Muscle of arm (tissue), 12 donors: Measurements from ENCODE around the gene MACF1. TPM values are rescaled to one million over a fixed set of nuclear protein-coding genes. Genes with fewer than 3 reads are reported as not detected.
"Not testable (repeated sequence)": the region's sequence is repeated elsewhere in the genome, so short reads cannot be mapped to it uniquely, and the experiment has no call there.

Source experiments
- DNase-seq: peaks from one replicate; pipeline ENCODE4 v3.0.0-alpha.2; 2013
- polyA plus RNA-seq, 12 donors: library from polyadenylated mRNA; unstranded; fragments of 120-200 nt; gene quantifications; one replicate each; pipeline ENCODE4 v1.2.1, GENCODE V29; 2013; ENCODE audit not compliant: insufficient read length in 12 of 12

The MACF1 gene
- polyA plus RNA-seq, 12 donors: 137 to 381 (median 287) TPM

DNA sequence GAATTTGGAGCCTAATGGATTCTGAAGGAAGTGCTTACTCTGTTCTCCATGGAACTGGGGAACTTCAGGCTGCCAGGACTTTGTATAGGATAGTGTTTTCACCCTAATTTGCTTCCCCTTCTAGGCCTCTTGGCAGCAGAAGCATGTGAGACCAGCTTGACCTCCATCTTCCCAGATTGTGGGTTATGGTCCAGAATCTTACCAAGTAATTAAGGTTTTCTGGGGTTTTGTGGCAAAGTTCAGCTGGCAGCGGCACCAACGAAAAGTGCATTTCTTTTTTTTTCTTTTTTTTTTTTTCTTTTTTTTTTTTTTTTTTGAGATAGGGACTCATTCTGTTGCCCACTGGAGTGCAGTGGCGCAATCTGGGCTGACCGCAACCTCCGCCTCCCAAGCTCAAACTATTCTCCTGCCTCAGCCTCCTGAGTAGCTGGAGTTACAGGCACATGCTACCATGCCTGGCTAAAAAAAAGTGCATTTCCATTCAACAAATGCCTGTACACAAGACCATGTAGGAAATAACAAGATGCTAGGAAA, 283.6 kb downstream of the MACF1 start:
- no peak for DNase-seq

DNA sequence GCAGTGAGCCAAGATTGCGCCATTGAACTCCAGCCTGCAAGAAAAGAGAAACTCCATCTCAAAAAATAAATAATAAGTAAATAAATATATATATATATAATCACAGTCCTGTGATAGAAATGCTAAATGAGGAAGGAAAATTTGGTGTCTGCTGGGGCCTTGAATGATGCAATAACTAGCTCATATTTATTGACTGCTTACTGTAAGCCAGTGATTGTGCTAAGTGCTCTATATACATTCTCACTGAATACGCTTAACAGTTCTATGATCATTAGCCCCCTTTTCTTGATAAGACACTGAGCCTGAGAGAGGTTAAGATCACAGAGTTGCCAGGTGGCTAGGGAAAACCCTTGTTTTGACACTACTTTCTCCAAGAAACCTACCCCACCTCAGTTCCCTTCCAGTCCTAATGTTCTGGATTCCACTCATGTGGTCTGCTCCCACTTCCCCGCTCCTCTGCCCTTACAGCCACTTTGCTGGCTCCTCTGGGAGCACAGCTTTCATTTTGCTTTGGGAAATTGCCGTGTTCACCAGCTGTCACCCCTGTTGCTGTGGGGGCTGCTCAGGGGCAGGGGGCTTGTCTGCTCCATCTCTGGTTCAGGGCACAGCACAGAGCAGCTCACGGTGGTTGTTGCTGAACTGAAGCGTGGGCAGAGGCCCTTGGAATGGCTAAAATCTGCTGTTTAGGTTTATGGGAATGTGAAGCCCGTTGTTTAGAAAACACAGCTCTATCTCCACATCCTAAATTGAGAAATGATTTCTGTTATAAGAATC, 284.5 kb downstream of the MACF1 start:
- no peak for DNase-seq

DNA sequence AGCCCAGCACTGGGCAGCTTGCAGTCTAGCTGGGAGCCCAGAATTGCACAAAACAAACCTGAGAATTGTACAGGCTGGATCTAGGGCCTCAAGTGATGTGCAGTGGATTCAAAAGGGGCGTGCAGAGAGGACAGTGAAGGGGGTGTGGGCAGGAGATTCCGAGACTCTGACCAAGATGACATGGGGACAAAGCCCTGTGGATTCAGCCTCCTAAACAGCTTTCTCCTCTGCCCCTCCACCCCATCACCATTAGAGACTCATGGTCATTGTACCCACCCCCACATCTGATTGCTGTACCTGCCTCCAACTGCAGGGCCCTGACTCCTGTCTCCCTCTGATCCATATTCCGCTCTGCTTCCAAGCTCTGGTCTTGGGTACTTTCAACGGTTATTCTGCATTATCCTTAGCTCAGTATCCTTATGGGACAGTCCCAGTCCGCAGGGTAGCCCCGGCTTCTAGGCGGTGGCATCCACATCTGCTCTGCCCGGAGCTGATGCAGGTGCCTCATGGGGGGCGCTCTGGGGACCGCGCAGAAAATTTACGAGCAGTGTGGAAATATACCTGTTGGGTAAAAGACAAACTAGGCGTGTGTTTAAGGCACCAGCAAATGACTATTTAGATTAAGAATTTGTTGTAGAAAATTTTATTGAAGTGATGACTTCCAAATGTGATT, 285.2 kb downstream of the MACF1 start:
- no peak for DNase-seq

DNA sequence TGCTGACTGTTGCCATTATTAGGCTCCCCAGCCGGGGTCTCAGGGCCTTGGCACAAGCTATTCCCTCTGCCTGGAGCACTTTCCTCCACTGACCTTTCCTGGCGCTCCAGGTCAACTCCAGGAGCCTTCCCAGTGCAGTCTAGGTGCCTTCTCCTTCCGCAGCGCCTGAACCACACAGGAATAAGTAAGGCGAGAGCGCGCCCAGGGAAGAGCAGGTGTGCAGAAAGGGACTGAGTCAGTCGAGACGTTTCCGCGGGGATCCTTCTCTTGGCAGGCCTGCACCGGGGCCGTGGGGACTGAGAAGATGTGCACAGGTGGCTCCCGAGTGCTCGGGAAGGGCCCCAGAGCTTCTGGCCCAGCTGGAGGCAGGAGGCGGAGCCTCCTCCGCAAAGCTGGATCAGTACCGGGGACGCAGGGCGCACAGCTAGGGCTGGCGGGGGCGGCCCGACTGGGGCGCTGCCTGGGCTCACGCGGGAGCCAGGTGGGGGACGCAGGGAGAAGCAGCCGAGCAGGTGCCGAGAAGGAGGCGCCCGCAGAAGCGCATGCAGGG, 286.2 kb downstream of the MACF1 start:
- DNase-seq: no peak

DNA sequence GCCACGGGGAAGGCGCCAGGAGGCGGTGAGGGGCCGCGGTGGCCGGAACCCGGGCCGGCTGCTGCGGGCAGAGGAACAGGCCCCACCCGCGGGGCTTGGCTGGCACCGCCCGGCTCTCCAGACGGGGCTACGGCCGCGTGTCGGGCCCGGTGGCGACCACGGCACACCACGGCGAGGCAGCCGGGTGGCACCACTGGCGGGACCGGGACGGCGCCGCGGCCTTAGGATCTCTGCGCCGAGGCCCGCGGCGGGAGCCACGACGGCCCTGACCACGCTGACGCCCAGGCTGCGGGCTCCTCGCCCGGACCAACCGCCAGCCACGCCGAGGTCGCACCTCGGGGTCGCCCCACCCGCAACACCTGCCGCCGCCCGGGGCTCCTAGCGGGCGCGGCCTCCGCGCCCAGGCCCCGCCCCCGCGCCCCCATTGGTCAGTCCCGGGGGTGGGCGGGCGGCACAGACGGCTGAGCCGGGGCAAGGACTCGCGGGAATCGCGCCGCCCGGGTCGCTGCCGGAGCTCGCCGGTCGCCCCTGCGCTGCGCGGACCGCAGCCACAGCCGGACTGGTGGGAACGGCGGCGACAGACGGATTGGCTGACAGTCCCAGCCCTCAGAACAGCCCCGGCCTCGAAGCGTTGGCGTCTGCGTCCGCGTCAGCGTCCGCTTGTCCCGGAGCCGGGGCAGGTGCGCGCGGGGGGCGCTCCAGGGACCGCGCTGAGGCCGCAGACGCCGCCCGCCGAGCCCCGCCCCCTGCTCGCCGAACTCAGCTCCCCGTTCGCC, 286.8 kb downstream of the MACF1 start, which contains the start of gene BMP8A:
Gene BMP8A, plus strand, starts transcription at position 491 of the 776 bp plus-strand sequence. CDS start 356 bp downstream, outside the sequence.
- DNase-seq: no peak

DNA sequence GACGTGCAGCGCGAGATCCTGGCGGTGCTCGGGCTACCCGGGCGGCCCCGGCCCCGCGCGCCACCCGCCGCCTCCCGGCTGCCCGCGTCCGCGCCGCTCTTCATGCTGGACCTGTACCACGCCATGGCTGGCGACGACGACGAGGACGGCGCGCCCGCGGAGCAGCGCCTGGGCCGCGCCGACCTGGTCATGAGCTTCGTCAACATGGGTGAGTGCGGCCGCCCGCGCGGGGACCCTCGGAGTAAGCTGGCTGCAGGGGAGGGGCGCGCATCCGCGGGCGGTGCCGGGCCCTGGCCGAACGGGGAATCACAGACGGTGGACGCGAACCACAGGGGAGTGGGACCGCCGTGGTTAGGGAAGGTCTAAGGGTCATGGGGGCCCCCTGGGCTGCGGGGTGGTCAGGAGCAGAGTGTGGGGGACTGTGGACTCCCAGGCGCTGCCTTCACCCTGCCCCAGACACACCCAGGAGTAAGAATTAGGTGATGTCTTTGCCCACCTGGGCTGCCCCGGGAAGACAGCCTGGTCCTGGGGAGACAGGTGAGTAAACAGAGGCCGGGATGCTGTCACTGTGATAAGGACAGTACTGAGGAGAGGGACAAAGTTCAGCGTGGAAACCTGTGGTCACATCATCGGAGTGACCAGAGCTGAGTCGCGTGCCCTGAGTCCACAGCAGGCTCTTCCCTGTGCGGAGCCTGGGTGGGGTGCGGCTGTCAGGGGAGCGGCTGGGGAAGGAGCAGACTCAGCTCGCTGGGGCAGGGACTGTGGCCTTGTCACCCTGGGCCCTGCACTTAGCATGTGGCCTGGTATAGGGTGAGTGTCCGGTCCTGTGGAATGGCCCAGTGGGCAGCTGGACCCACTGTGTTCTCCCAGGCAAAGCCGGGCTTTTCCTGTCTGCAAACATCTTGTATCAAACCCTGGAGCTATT, 287.9 kb downstream of the MACF1 start:
- not testable (repeated sequence) for DNase-seq

DNA sequence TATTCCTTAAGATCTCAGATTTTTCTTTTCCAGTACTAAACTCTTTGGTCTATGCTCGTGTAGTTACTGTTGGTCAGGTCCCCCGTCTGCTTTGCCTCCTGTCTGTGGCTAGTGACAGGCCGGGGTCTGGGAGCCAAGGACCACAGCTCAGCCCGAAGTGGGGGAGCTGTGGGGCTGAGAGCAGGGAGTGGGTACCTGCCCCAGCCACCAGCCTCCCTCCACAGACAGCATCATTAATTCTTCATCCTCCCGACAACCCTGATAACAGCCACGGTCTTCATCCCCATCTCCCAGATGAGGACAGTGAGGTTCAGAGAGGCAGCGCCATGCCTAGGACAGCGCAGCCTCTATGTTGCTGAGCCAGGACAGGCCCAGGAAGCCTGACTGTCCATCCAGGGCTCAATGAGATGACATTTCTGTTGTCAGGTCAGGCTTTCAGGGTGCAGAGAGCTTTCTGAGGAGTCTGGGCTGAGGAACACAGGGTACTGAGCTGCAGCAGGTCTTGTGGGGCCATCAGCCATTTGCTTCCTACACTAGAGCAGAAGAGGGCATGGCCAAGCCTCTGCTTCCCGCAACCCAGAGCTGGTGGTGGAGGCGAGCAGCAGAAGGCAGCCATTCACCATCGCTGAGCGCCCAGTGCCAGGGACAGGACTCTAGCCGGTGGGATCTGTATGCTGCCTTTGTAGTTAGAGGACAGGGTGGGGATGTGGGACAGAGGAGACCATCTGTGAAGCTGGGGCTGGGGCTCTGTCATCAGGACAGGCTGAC, 288.7 kb downstream of the MACF1 start:
- DNase-seq: not testable (repeated sequence)

DNA sequence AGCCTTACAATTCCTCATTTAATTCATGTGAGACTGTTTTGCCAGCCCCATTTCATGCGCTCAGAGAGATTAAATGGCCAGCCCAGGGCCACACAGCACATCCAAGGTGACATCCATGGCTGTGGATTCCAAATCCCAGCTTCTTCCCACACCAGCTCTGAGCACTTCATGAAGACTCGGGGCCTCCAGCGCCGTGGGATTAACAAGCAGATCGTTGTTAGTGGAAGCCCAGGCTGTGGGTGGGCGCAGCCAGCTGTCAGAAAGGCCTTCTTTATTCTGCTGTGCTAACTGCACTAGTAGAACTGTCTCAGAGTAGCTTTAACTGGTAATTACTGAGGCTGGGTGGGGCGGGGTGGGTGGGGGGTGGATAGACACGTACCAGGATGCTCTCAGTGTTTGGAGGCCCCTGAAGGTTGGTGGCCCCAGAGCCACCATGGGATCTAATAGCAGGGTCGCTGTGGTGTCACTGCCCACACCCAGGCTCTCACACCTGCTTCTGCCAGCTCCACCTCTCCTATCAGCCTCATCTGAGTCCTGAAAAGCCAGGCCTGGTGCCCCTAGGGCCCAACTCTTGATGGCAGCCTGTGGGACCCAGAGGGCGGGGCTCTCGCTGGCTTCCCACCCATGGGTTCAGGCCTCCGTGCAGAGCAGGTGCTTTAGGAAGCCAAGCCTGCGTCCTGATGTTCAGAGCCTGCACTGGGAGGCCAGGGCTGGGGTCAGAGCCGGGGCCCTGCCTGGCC, 290.3 kb downstream of the MACF1 start:
- DNase-seq: no peak

DNA sequence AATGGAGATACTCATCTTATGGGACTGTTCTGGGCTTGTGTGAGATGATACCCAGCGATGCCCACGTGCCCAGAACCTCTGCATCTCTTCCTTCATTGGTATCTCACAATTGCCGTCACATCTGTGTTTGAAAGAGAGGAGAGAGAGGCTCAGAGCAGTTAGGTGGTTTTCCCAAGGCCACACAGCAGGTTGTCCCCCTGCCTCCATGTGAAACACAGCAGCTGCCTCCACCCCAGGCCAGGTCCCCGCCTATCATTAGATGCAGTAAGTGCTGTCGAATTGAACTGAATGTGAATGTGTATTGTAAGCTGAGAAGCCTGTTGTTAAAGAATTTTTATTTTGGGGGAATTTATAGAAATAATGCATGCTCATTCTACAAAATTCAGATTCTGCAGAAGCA, 292.0 kb downstream of the MACF1 start:
- DNase-seq: not testable (repeated sequence)

DNA sequence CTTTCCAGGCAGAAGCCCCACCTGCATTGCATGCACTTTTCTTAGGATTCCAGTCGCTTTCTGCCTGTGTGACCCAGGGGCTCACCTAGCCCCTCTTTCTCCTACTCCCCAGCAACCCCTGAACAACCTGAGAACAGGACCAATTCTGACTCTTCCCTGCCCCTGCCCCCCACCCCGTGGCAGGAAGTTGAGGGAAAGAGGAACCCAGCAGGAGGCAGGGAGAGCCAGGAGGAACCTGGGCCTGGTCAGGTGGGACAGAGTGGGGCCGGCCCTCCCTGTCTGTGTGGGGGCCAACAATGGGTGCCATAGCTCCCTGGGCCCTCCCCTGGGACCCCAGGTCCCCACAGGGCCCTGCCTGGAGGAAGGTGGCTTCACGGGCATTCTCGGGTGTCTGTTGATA, 293.1 kb downstream of the MACF1 start:
- no peak for DNase-seq

DNA sequence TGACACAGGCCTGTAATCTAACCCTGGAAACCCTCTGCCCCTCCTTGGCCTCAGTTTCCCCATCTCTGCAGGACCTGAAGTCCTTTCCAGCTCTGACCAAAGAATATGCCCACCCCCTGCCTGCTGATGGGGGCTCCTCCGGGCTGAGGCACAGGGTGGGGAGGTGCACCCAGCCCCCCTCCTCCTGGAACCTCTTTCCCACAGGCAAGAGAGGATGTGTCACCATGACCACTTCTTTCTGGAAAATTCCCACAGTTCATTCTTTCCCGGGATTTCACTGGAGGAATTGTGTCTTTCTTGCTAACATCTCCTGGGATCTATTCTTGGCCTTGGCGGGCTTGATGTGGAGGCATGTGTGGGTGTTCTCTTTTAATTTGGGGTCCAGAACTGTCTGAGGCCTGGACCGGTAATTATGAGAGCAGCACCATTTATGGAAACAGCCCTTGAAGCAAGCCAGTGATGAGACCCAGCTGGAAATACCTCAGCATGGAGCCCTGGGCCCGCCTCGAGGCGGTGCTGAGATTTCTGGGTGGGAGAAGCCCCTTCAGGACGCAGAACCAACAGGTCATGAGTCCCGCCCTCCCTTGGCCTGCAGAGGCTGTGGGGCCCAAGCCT, 293.7 kb downstream of the MACF1 start:
- DNase-seq: not testable (repeated sequence)

DNA sequence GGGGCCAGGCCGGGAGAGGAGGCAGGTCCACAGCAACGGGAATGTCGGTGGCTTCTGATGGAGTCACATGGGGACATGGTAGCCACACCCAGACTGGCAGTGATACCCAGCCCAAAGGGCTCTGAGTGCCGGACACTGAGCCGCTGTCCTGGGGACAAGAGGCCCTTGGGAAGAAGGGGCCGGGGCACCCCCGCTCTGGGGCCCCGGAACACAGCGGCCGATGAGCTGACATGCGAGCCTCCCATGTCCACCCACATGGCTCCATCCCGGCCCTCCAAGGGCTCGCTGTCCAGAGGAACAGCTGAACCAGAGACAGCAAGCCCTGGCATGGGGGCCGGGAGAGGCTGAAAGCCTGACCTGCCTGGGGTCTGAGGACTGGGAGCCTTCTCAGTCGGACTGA, 294.3 kb downstream of the MACF1 start:
- not testable (repeated sequence) for DNase-seq

DNA sequence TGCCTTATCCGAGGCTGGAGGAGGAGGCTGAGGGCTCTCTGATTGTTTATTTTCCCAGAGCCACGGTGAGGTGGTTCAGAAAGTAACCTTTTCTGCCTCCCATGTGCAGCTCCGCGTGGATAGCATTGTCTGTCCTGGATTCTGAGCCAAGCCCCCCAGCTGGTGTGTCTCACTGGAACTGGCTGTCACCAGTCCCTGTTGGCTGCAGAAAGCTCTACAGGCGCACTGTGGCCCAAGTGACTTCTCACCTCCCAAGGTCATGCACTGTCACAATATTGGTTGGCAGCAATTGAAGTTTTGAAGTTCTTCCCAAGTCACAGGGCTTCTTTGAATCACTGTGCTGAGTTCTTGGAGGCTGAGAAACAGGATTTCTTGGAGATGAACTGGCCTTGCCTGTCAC, 295.2 kb downstream of the MACF1 start:
- no peak for DNase-seq

DNA sequence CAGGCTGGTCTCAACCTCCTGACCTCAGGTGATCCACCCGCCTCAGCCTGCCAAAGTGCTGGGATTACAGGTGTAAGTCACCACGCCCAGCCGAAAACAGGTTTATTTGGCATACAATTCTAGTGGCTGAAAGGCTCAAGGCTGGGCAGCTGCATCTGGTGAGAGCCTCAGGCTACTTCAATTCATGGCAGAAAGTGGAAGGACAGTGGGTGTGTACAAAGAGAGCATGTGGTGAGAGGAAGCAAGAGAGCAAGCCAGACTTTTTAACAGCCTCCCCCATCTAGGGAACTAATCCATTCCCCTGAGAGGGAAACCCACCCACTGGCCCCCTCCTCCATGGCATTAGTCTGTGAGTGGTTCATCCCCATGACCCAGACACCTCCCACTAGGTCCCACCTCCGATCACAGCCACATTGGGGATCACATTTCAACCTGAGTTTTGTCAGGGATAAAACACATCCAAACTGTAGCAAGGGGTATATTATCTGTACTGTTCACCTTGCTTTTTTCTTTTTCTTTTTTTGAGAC, 296.4 kb downstream of the MACF1 start:
- no peak for DNase-seq

DNA sequence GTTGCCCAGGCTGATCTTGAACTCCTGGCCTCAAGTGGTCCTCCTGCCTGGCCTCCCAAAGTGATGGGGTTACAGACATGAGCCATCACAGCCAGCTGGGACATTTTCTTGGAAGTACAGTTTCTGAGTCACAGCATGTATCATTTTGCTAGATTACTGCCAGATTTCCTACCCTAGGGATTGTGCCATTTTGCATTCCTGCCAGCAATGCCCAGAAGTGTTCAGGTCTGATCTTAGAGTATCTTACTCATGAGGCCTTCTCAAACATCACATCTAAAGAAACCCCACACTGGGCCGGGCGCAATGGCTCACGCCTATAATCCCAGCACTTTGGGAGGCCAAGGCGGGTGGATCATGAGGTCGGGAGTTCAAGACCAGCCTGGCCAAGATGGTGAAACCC, 297.2 kb downstream of the MACF1 start:
- DNase-seq: no peak

DNA sequence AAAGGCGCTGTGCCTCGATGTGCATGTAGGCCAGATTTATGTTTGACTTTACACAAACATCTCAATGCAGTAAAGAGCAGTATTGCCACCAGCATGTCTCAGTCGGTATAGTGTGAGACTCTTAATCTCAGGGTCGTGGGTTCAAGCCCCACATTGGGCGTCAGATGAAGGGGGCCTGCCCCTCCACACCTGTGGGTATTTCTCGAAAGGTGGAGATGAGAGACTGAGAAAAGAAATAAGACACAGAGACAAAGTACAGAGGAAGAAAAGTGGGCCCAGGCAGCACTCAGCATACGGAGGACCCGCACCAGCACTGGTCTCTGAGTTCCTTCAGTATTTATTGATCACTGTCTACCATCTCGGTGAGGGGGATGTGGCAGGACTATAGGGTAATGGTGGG, 299.9 kb downstream of the MACF1 start:
- not testable (repeated sequence) for DNase-seq

DNA sequence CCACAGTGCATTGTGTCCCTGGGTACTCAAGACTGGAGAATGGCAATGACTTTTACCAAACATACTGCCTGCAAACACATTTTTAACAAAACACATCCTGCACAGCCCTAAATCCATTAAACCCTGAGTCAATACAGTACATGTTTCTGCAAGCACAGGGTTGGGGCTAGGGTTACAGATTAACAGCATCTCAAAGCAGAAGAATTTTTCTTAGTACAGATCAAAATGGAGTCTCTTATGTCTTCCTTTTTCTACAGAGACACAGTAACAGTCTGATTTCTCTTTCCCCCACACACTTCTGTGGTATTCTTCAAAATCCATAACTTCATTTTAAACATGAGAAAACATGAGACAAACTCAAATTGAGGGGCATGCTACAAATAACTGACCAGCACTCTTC, 300.8 kb downstream of the MACF1 start:
- no peak for DNase-seq

DNA sequence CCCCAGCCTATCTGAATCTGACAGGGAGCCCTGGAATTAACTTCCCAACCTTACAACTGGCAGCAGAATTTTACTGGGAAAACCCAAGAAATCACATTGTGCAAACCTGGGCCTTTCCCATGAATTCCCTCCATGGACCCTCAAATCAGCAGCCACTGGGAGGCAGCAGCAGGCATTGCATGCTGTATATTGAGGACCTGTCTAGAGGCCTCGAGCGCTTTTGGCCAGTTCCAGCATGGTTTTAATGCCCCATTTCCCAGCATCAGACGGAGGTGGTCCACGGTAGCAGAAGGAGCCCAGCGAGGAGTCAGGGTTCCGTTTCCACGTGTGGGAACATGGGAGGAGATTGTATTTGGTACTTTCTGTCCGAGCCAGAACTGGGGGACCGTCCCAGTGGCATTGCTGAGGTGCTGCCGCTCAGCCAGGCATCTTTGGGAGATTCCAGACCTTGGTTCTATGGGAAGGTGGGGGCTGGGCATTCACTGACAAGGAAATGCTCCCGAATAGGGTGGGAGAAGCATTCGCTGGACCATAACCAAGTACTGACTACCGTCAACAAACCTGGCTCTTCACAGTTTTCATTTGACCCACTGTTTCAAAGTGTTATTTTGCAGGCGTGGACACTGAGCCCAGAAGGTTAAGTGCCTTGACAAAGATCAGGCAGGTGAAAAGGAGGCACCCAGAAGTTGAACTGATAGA, 302.9 kb downstream of the MACF1 start:
- no peak for DNase-seq
